ENCODE data around the gene SEPTIN5. TPM values are rescaled to one million over a fixed set of nuclear protein-coding genes. Genes with fewer than 3 reads are reported as not detected.

SEPTIN5 gene
- total and polyA plus RNA-seq, 9 of the 15 experiments (the other 6 are each of a cell fraction or from before 2014, with no cell fraction given): 0.03 to 195 (median 119) TPM

- Histone ChIP-seq H3K4me1 (replicated peaks in 1 of 2; ENCODE audit: control insufficient read depth in 2 of 2, insufficient read depth in 2 of 2, low read length in 2 of 2) (peaks cover 17 to 74% of the 10 kb centered on the region in 2 experiments), H3K9ac (ENCODE audit: insufficient read depth in 1 of 2, low read depth in 2 of 2, low read length in 2 of 2) (0 out of 4 replicates have a peak overlapping the region, but pooled peaks of 1 of the 2 experiments have one; percentile 6), H3K36me3 (ENCODE audit: control insufficient read depth, insufficient read depth, low read length) (no peaks in the 10 kb centered on the region), H2AFZ (ENCODE audit: low read depth, low read length) (0 out of 2 replicates have a peak overlapping the region, but pooled peaks have one; percentile 14), H3K4me3 (no peak overlapping the region), H3K79me2 (ENCODE audit: control insufficient read depth, insufficient read depth, low read length) (no peaks in the 10 kb centered on the region), H3K9me3 (replicated peaks; ENCODE audit: control insufficient read depth, insufficient read depth, low read depth, low read length) (no peaks in the 10 kb centered on the region; the same call in 1 of the 2 replicates), H4K20me1 (replicated peaks; ENCODE audit: control insufficient read depth, insufficient read depth, low read length) (peaks cover 68% of the 10 kb centered on the region), H3K27ac (ENCODE audit: extremely low read depth, low read depth, low read length) (no peak overlapping the region; the same call in 2 of the 3 replicates), H3K4me2 (ENCODE audit: insufficient read depth, low read length) (no peak overlapping the region), H3K9me1 (ENCODE audit: control insufficient read depth, insufficient read depth, low read length) (no peaks in the 10 kb centered on the region), H3K27me3 (ENCODE audit: control insufficient read depth in 2 of 2, insufficient read depth in 2 of 2, low read length in 2 of 2) (peaks cover 66 to 90% of the 10 kb centered on the region in 2 experiments; a peak in 4 of 5 replicates)
- BruUV-seq (replicated peaks): no TSS peak
- DNase-seq (ENCODE audit: extremely low read depth in 1 of 4, low spot score in 3 of 4) (peak; percentile 68 to 87 (median 84)), FAIRE-seq (no peak), ATAC-seq (peak; percentile 12)
- POLR2A ChIA-PET: interaction anchor here (0.6 to 4.5 kb wide), 14 partner anchors 10 to 359 kb away, joined by 3 to 37 read pairs (median 3); no protein-coding TSS in a partner anchor
- CTCF ChIA-PET (ENCODE audit: low intra/inter-chr PET ratio): interaction anchor here (1.0 to 1.7 kb wide), 2 partner anchors 23 to 157 kb away, joined by 4 to 10 read pairs; no protein-coding TSS in a partner anchor
- 15% methylated on average over 10 of the region's 10 CpGs for WGBS (ENCODE audit: insufficient coverage, low coverage, missing lambda C conversion rate)
- intact Hi-C loops (cut with micrococcal nuclease): no loop called here
- in situ Hi-C loops (cut with MboI): no loop called here
- TF ChIP-seq HDAC8 (tag; IDR thresholded peaks at IDR 0.05) (0 out of 2 replicates have a peak, but pooled peaks have one; percentile 47), ZNF644 (tag; IDR thresholded peaks at IDR 0.05; ENCODE audit: low read depth) (no peak), JUN (IDR thresholded peaks at IDR 0.05; ENCODE audit: borderline replicate concordance, low read depth, low read length) (no peak), JUN (CRISPR knock-in tag; IDR thresholded peaks at IDR 0.05; ENCODE audit: borderline replicate concordance) (no peak), E2F6 (IDR thresholded peaks at IDR 0.05; ENCODE audit: borderline replicate concordance in 1 of 2, extremely low read depth in 1 of 2, insufficient read depth in 1 of 2, insufficient read length in 1 of 2, low read depth in 1 of 2, low read length in 1 of 2, poor library complexity in 1 of 2, severe bottlenecking in 1 of 2) (peak in 1 of 2 experiments; percentile 32), REST (IDR thresholded peaks at IDR 0.05; ENCODE audit: borderline replicate concordance) (peak; percentile 55), REST (CRISPR knock-in tag; IDR thresholded peaks at IDR 0.05; ENCODE audit: low read depth) (no peak), POLR2A (conservative IDR thresholded peaks at IDR 0.05) (no peak), ZNF77 (CRISPR knock-in tag; IDR thresholded peaks at IDR 0.05) (0 out of 2 replicates have a peak, but pooled peaks have one; percentile 35), ZNF507 (tag; conservative IDR thresholded peaks at IDR 0.05) (no peak), NBN (IDR thresholded peaks at IDR 0.05; ENCODE audit: low read depth) (no peak)
These were observed 39.0 kb downstream of the SEPTIN5 start for GRCh38 chr22:19753090-19753842.
